Measurements from ENCODE around the gene IGFLR1. TPM values are rescaled to one million over a fixed set of nuclear protein-coding genes. Genes with fewer than 3 reads are reported as not detected.
A peak's percentile ranks its signal among the peaks of the same experiment; 100 is the strongest.
"Not testable (repeated sequence)": the region's sequence is repeated elsewhere in the genome, so short reads cannot be mapped to it uniquely, and the experiment has no call there.

IGFLR1 gene
- total RNA-seq, 2 experiments from 2014 or later: 51.7 to 117 TPM

- CTCF ChIA-PET: interaction anchor here (2.5 to 12.3 kb wide), 3 partner anchors 9 to 44 kb away, joined by 9 to 254 read pairs (median 9); partner anchors contain the start of gene LIN37
- H3K27ac Mint-ChIP-seq: no peak within 1 kb of the TSS
- DNase-seq: no peak
Observed at GRCh38 chr19:35704218-35704617, 38.0 kb downstream of the IGFLR1 start, which contains the start of gene ZBTB32. Gene ZBTB32 (plus strand): TSS chr19:35704558. CDS start chr19:35714627, 10,069 bp downstream.

DNA sequence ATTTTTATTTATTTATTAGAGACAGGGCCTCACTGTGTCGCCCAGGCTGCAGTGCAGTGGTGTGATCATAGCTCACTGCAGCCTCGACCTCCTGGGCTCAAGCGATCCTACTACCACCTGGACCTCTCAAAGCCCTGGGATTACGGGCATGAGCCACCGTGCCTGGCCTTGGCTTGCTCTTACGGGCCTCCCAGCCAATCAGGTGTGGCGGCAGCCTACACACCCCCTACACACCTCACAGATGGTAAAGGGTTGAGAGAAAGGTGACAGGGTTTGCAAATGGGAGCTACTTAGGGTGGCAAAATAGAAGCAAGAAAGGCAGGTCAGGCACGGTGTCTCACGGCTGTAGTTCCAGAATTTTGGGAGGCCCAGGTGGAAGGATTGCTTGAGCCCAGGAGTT is 38.9 kb downstream of the IGFLR1 start:
- no peak overlapping the region for H3K4me3 Mint-ChIP-seq

More at GRCh38 chr19:35704218-35704617, 38.0 kb downstream of the IGFLR1 start, which contains the start of gene ZBTB32:
- Mint-ChIP-seq H3K36me3 (peaks cover 1% of the 10 kb centered on the region), H3K4me3 (no peak within 1 kb of the TSS), H3K27me3 (no peaks in the 10 kb centered on the region), H3K4me1 (peaks cover 21% of the 10 kb centered on the region), H3K9me3 (ENCODE audit: low read depth) (no peaks in the 10 kb centered on the region)
- no peak for ATAC-seq

GRCh38 chr19:35702223-35703012 is 39.8 kb downstream of the IGFLR1 start:
- H3K4me3 Mint-ChIP-seq: peak overlapping the region; percentile 97
- H3K36me3 Mint-ChIP-seq: peaks cover 1% of the 10 kb centered on the region
- peak; percentile 100 for ATAC-seq
- no peaks in the 10 kb centered on the region for H3K27me3 Mint-ChIP-seq
- DNase-seq: peak; percentile 98
- H3K4me1 Mint-ChIP-seq: peaks cover 13% of the 10 kb centered on the region
- CTCF ChIA-PET: interaction anchor here (0.8 to 12.3 kb wide), 9 partner anchors 8 to 229 kb away, joined by 3 to 254 read pairs (median 7); partner anchors contain the start of genes IGFLR1 and LIN37
- peak overlapping the region; percentile 98 for H3K27ac Mint-ChIP-seq
- no peaks in the 10 kb centered on the region for H3K9me3 Mint-ChIP-seq (ENCODE audit: low read depth)

More for the DNA sequence above, 38.9 kb downstream of the IGFLR1 start:
- Mint-ChIP-seq H3K36me3 (peaks cover 1% of the 10 kb centered on the region), H3K27ac (no peak overlapping the region), H3K27me3 (no peaks in the 10 kb centered on the region), H3K9me3 (ENCODE audit: low read depth) (no peaks in the 10 kb centered on the region), H3K4me1 (peaks cover 16% of the 10 kb centered on the region)
- ATAC-seq: no peak
- no peak for DNase-seq
- CTCF ChIA-PET: interaction anchor here (1.0 to 12.3 kb wide), 6 partner anchors 9 to 228 kb away, joined by 5 to 254 read pairs (median 10); partner anchors contain the start of gene LIN37

- Mint-ChIP-seq H3K27me3 (no peaks in the 10 kb centered on the region), H3K27ac (no peak overlapping the region), H3K36me3 (no peaks in the 10 kb centered on the region), H3K4me3 (no peak overlapping the region), H3K9me3 (ENCODE audit: low read depth) (no peaks in the 10 kb centered on the region), H3K4me1 (peaks cover 17% of the 10 kb centered on the region)
- CTCF ChIA-PET: interaction anchor here (1.1 to 12.3 kb wide), 3 partner anchors 17 to 207 kb away, joined by 3 to 254 read pairs (median 12); no protein-coding TSS in a partner anchor
- DNase-seq (no peak), ATAC-seq (no peak)
Observed at GRCh38 chr19:35696835-35697234, 45.4 kb downstream of the IGFLR1 start.

DNA sequence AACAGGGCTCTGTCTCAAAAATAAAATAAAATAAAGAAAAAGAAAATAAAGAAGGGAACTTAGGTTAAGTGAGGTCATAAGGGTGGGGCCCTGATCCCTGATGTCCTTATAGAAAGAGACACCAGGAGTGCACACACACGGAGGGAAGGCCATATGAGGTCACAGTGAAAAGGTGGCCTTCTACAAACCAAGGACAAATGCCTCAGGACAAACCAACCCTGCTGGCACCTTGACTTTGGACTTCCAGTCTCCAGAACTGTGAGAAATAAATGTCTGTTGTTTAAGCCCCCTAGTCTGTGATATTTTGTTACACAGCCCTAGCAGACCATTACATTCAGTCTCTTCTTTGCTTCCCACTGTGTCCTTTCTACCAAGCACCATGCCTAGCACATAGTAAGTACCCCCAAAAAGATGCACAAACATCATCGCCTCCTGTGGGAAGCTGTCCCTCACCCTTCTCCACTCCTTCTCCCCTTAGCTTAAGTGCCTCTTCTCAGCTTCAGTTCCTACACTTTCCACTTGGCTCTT is 46.3 kb downstream of the IGFLR1 start:
- Mint-ChIP-seq H3K4me3 (no peak overlapping the region), H3K36me3 (no peaks in the 10 kb centered on the region), H3K27me3 (no peaks in the 10 kb centered on the region), H3K9me3 (ENCODE audit: low read depth) (no peaks in the 10 kb centered on the region), H3K27ac (no peak overlapping the region), H3K4me1 (peaks cover 17% of the 10 kb centered on the region)
- no peak for DNase-seq
- CTCF ChIA-PET: interaction anchor here (2.0 to 12.3 kb wide), 2 partner anchors 10 to 17 kb away, joined by 9 to 254 read pairs; partner anchors contain the start of gene ZBTB32
- ATAC-seq: no peak

DNA sequence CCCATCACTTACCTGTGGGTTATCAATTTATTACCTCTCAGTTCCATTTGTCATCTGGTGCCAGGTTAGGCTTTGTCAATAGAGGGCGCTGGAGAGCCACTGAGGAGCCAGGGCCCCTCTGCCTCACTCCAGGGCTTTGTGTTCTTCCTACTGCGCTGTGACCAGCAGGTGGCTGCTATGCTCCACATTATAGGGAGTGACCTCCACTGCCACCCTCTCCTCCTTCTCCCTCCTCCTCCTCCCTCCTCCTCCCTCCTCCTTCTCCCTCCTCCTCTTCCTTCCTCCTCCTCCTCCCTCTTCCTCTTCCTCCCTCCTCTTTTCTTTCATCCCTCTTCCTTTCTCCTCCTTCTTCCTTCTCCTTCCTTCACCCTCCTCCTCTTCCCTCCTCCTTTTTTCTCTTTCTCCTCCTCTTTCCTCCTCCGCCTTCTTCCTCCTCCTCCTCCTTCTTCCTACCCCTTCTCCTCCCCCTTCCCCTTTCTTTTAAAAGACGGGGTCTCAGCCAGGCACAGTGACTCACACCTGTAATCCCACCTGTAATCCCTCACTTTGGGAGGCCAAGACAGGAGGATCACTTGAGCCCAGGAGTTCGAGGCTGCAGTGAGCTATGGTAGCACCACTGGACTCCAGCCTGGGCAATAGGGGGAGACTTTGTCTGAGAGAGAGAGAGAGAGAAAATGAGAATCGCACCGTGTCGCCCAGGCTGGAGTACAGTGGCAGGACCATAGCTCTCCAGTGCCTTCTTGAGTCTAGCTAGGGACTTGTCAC is 48.2 kb downstream of the IGFLR1 start:
- no peaks in the 10 kb centered on the region for H3K9me3 Mint-ChIP-seq (ENCODE audit: low read depth)
- H3K4me3 Mint-ChIP-seq: no peak overlapping the region
- DNase-seq (peak; percentile 96), ATAC-seq (peak; percentile 100)
- CTCF ChIA-PET: interaction anchor here (0.6 to 12.3 kb wide), 22 partner anchors 9 to 1742 kb away, joined by 3 to 254 read pairs (median 4); partner anchors contain the start of genes KMT2B, PSENEN, U2AF1L4 and ZBTB32
- peaks cover 13% of the 10 kb centered on the region for H3K4me1 Mint-ChIP-seq
- H3K36me3 Mint-ChIP-seq: no peaks in the 10 kb centered on the region
- H3K27ac Mint-ChIP-seq: peak overlapping the region; percentile 61
- peaks cover 4% of the 10 kb centered on the region for H3K27me3 Mint-ChIP-seq

GRCh38 chr19:35693422-35693821 is 48.8 kb downstream of the IGFLR1 start:
- DNase-seq: no peak
- Mint-ChIP-seq H3K27me3 (peaks cover 4% of the 10 kb centered on the region), H3K27ac (no peak overlapping the region), H3K36me3 (no peaks in the 10 kb centered on the region), H3K9me3 (ENCODE audit: low read depth) (no peaks in the 10 kb centered on the region), H3K4me1 (peaks cover 13% of the 10 kb centered on the region), H3K4me3 (no peak overlapping the region)
- CTCF ChIA-PET: interaction anchor here (0.7 to 12.3 kb wide), 12 partner anchors 9 to 238 kb away, joined by 3 to 254 read pairs (median 6); partner anchors contain the start of genes LIN37, PSENEN and U2AF1L4
- peak; percentile 8 for ATAC-seq

DNA sequence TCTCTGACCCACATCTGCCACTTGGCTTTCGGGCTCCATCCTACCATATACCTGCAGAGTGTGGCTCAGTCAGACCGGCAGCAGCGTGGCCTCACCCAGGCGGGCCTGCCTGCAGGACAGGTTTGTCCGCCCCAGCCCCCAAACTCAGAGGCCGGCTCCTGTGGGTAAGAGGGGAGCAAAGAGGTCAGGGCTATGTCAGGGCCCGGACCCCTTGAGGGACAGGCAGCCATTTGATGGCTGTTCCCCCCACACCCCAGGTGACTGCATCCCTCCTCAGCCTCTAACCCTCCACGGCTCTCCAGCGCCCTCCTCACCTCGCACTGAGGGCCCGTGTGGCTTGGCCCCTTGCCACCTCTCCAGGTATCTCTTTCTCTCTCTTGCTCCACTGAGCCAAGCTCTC is 50.2 kb downstream of the IGFLR1 start:
- ATAC-seq (no peak), DNase-seq (no peak)
- peaks cover 4% of the 10 kb centered on the region for H3K27me3 Mint-ChIP-seq
- peaks cover 12% of the 10 kb centered on the region for H3K4me1 Mint-ChIP-seq
- no peaks in the 10 kb centered on the region for H3K9me3 Mint-ChIP-seq (ENCODE audit: low read depth)
- H3K4me3 Mint-ChIP-seq: no peak overlapping the region
- no peak overlapping the region for H3K27ac Mint-ChIP-seq
- CTCF ChIA-PET: interaction anchor here (0.6 to 12.3 kb wide), 11 partner anchors 10 to 239 kb away, joined by 3 to 254 read pairs (median 7); partner anchors contain the start of genes PSENEN and U2AF1L4
- no peaks in the 10 kb centered on the region for H3K36me3 Mint-ChIP-seq

DNA sequence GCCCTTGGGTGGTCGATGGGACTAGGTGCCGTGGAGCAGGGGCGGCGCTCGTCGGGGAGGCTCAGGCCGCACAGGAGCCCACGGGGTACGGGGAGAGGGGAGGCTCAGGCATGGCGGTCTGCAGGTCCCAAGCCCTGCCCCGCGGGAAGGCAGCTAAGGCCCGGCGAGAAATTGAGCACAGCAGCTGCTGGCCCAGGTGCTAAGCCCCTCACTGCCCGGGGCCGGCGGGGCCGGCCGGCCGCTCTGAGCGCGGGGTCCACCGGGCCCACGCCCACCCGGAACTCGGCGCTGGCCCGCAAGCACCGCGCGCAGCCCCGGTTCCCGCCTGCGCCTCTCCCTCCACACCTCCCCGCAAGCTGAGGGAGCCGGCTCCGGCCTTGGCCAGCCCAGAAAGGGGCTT is 51.1 kb downstream of the IGFLR1 start:
- DNase-seq; H3K36me3 Mint-ChIP-seq; H3K27ac Mint-ChIP-seq; H3K4me1 Mint-ChIP-seq; H3K4me3 Mint-ChIP-seq; H3K9me3 Mint-ChIP-seq (ENCODE audit: low read depth); ATAC-seq; H3K27me3 Mint-ChIP-seq: not testable (repeated sequence)
- CTCF ChIA-PET: interaction anchor here (0.6 to 3.9 kb wide), 6 partner anchors 11 to 476 kb away, joined by 4 to 31 read pairs (median 8); no protein-coding TSS in a partner anchor

GRCh38 chr19:35689836-35690235 is 52.4 kb downstream of the IGFLR1 start:
- Mint-ChIP-seq H3K4me1 (peaks cover 6% of the 10 kb centered on the region), H3K27ac (no peak overlapping the region), H3K27me3 (peaks cover 4% of the 10 kb centered on the region), H3K9me3 (ENCODE audit: low read depth) (no peaks in the 10 kb centered on the region), H3K4me3 (no peak overlapping the region), H3K36me3 (no peaks in the 10 kb centered on the region)
- no peak for ATAC-seq
- DNase-seq: no peak
- CTCF ChIA-PET: interaction anchor here (1.1 to 1.3 kb wide), 2 partner anchors 12 to 130 kb away, joined by 4 to 5 read pairs; no protein-coding TSS in a partner anchor
